Vagina (tissue), 2 donors: ENCODE measurements around the gene BLACAT1. TPM values are rescaled to one million over a fixed set of nuclear protein-coding genes. Genes with fewer than 3 reads are reported as not detected.
"Not testable (repeated sequence)": the region's sequence is repeated elsewhere in the genome, so short reads cannot be mapped to it uniquely, and the experiment has no call there.

Experiments
- DNase-seq, 2 donors: peaks; one replicate each; pipeline ENCODE4 v3.0.0-alpha.2; 2017; ENCODE audit errors: extremely low spot score in 2 of 2
- H3K27ac ChIP-seq: fragments of 200-600 bp; sonication (generic); one replicate; pipeline ENCODE4 v1.5.1; 2019
- H3K27me3 ChIP-seq: fragments of 200-600 bp; sonication (generic); one replicate; pipeline ENCODE4 v1.5.1; 2019
- H3K36me3 ChIP-seq, 2 donors: fragments of 200-600 bp; sonication (generic); one replicate each; pipeline ENCODE4 v1.5.1; 2017 to 2019
- H3K4me1 ChIP-seq: fragments of 200-600 bp; sonication (generic); one replicate; pipeline ENCODE4 v1.5.1; 2019
- H3K4me3 ChIP-seq, 2 donors: fragments of 200-600 bp; sonication (generic); 1 replicate in 1 of 2; 2 replicates in 1 of 2; pipeline ENCODE4 v1.5.1; 2016 to 2019
- H3K9me3 ChIP-seq: fragments of 200-600 bp; sonication (generic); one replicate; pipeline ENCODE4 v1.5.1; 2019
- CTCF ChIP-seq, 3 experiments: fragments of 450-650 bp in 2 of 3; fragments of 200-600 bp in 1 of 3; sonication (generic) in 1 of 3; IDR thresholded peaks; one replicate each; pipeline ENCODE4 v1.5.1; 2017 to 2019; ENCODE audit warnings: antibody characterized with exemption in 3 of 3, mild to moderate bottlenecking in 2 of 3, moderate library complexity in 2 of 3
- POLR2A ChIP-seq, 2 donors: fragments of 450-650 bp; IDR thresholded peaks; one replicate each; pipeline ENCODE4 v1.6.1; 2017; ENCODE audit warnings: antibody characterized with exemption in 2 of 2, mild to moderate bottlenecking in 2 of 2, moderate library complexity in 2 of 2
- POLR2AphosphoS5 ChIP-seq, 2 donors: sonication (generic); formaldehyde crosslinking; IDR thresholded peaks; one replicate each; pipeline ENCODE4 v1.9.0; 2017; ENCODE audit warnings: antibody characterized with exemption in 2 of 2, mild to moderate bottlenecking in 2 of 2, low read depth in 1 of 2; ENCODE audit not compliant: insufficient read depth in 1 of 2
- intact Hi-C: fragments of 100-400 bp; cut with DNase I; formaldehyde crosslinking; loops from one replicate; pipeline ENCODE4 v1.15.1; 2023
- total RNA-seq: library from RNA; depleted of rRNA; stranded (reverse); fragments of >200 nt; gene quantifications from one replicate; pipeline ENCODE4 v1.2.3, GENCODE V29; 2016

The BLACAT1 gene
- total RNA-seq, 1 donor from 2014 or later = 0.98 TPM

DNA sequence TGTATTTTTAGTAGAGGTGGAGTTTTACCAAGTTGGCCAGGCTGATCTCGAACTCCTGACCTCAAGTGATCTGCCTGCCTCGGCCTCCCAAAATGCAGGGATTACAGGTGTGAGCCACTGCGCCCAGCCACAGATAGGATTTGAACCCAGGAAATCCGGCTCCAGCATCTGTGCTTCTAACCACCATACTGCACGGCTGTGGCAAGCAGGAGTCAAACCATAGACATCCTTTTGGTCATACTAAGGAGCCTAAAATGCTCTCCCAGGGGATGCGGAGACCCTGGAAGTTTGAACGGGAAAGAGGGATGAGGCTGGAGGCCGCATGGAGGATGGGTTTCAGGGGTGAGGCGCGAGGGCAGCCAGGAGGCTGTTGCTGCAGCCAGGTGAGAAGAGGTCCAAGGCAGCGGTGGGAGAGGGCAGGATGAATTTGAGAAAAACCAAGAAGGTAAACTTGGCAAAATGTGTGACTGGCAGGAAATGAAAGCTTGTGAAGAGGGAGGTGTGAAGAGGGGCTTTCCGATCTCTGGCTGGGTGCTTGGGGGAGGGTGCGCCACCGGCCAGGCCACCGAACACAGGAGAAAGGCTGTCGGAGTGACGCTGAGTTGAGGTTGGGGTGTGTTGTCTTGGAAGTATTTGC, 24.6 kb upstream of the BLACAT1 start:
- H3K36me3 ChIP-seq = no peaks in the 10 kb centered on the region
- H3K4me1 ChIP-seq = no peaks in the 10 kb centered on the region
- H3K9me3 ChIP-seq = no peaks in the 10 kb centered on the region
- H3K4me3 ChIP-seq = no peak overlapping the region
- no peak overlapping the region for H3K27ac ChIP-seq
- intact Hi-C loops = no loop called here
- no peaks in the 10 kb centered on the region for H3K27me3 ChIP-seq
- no peak for TF ChIP-seq POLR2AphosphoS5 (IDR thresholded peaks at IDR 0.05; ENCODE audit: insufficient read depth in 1 of 2, low read depth in 1 of 2)
- TF ChIP-seq POLR2A (IDR thresholded peaks at IDR 0.05) = no peak
- TF ChIP-seq CTCF (IDR thresholded peaks at IDR 0.05) = no peak
- DNase-seq = no peak

- H3K27me3 ChIP-seq, intact Hi-C loops, H3K9me3 ChIP-seq, H3K27ac ChIP-seq, H3K36me3 ChIP-seq, H3K4me1 ChIP-seq, DNase-seq, H3K4me3 ChIP-seq: not testable (repeated sequence)
Observed at GRCh38 chr1:205478985-205479384, 23.1 kb upstream of the BLACAT1 start.

DNA sequence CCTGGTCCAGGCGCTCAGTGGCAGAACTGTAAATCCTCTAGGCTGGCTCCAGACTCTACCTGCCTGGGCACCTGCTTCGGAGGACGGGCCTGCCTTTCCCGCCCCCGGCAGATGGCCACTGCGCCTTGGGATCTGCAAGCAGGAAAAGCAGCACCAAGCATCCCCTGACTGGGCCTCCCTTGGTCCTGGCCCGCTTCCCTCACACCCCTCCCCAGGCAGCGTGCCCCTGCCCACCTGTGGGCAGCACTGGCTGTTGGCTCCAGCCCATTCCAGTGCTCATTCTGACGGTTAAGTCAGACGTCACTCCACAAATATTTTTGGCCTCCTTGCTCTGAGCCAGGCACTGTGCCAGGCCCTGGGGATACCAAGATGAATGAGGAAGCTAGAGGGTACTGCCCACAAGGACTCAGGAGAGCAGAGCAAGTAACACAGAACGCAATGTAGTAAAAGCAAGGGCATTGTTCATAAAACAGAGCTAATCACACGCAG, 22.0 kb upstream of the BLACAT1 start:
- H3K4me3 ChIP-seq = no peak overlapping the region
- H3K27ac ChIP-seq = no peak overlapping the region
- H3K4me1 ChIP-seq = no peaks in the 10 kb centered on the region
- no peaks in the 10 kb centered on the region for H3K36me3 ChIP-seq
- no peaks in the 10 kb centered on the region for H3K9me3 ChIP-seq
- H3K27me3 ChIP-seq = no peaks in the 10 kb centered on the region
- no peak for TF ChIP-seq POLR2A (IDR thresholded peaks at IDR 0.05)
- TF ChIP-seq POLR2AphosphoS5 (IDR thresholded peaks at IDR 0.05; ENCODE audit: insufficient read depth in 1 of 2, low read depth in 1 of 2) = no peak
- no peak for TF ChIP-seq CTCF (IDR thresholded peaks at IDR 0.05)
- DNase-seq = no peak
- intact Hi-C loops = no loop called here

- H3K27me3 ChIP-seq = no peaks in the 10 kb centered on the region
- no peaks in the 10 kb centered on the region for H3K4me1 ChIP-seq
- H3K4me3 ChIP-seq = no peak overlapping the region
- H3K9me3 ChIP-seq = no peaks in the 10 kb centered on the region
- intact Hi-C loops = no loop called here
- H3K27ac ChIP-seq = no peak overlapping the region
- H3K36me3 ChIP-seq = no peaks in the 10 kb centered on the region
- TF ChIP-seq CTCF (IDR thresholded peaks at IDR 0.05) (no peak), POLR2AphosphoS5 (IDR thresholded peaks at IDR 0.05; ENCODE audit: insufficient read depth in 1 of 2, low read depth in 1 of 2) (no peak), POLR2A (IDR thresholded peaks at IDR 0.05) (no peak)
- DNase-seq = no peak
Observed at GRCh38 chr1:205477121-205477758, 21.4 kb upstream of the BLACAT1 start.

DNA sequence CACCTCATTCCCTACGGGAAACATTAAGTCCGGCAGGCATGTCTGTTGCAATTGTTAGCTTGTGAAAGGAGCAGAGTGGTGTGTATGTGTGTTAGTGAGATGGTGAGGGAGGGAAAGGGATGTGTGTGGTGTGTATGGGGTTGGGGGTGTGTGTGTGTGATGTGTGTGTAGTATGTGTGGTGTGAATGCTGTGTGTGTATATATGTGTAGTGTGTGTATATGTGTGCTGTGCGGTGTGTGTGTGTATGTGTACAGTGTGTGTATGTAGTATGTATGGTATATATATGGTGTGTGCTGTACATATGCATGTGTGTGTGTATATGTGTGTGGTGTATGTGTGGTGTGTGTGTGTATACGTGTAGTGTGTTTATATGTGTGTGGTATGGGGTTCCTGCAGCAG, 20.8 kb upstream of the BLACAT1 start:
- no peaks in the 10 kb centered on the region for H3K9me3 ChIP-seq
- no peaks in the 10 kb centered on the region for H3K4me1 ChIP-seq
- no peak overlapping the region for H3K27ac ChIP-seq
- intact Hi-C loops = no loop called here
- TF ChIP-seq CTCF (IDR thresholded peaks at IDR 0.05) (no peak), POLR2A (IDR thresholded peaks at IDR 0.05) (no peak), POLR2AphosphoS5 (IDR thresholded peaks at IDR 0.05; ENCODE audit: insufficient read depth in 1 of 2, low read depth in 1 of 2) (no peak)
- no peak for DNase-seq
- H3K27me3 ChIP-seq = no peaks in the 10 kb centered on the region
- H3K4me3 ChIP-seq = no peak overlapping the region
- H3K36me3 ChIP-seq = no peaks in the 10 kb centered on the region
